NOMO-1 treated with dmso at 0.1 percent for 144 hours (cell line): ENCODE results near the gene FIBCD1.

Experiments used
- DNase-seq: peaks from one replicate; lab custom pipeline; 2025; ENCODE audit not compliant: unreplicated experiment; lab: John Stamatoyannopoulos, UW

The FIBCD1 gene

GRCh38 chr9:130862747-130863146, 76.3 kb downstream of the FIBCD1 start:
- no peak for DNase-seq

- no peak for DNase-seq
Measured at GRCh38 chr9:130862217-130862616, 76.8 kb downstream of the FIBCD1 start.

GRCh38 chr9:130861372-130862180, 77.5 kb downstream of the FIBCD1 start:
- DNase-seq, result no peak

GRCh38 chr9:130860458-130861316, 78.4 kb downstream of the FIBCD1 start:
- no peak for DNase-seq

GRCh38 chr9:130858739-130859705, 80.0 kb downstream of the FIBCD1 start:
- DNase-seq, result no peak

GRCh38 chr9:130857864-130858738, 80.9 kb downstream of the FIBCD1 start:
- no peak for DNase-seq

- no peak for DNase-seq
Measured at GRCh38 chr9:130856474-130856873, 82.6 kb downstream of the FIBCD1 start.

- DNase-seq, result no peak
Measured at GRCh38 chr9:130854835-130855234, 84.2 kb downstream of the FIBCD1 start.

- no peak for DNase-seq
Measured at GRCh38 chr9:130854092-130854491, 85.0 kb downstream of the FIBCD1 start.

- no peak for DNase-seq
Measured at GRCh38 chr9:130852801-130853200, 86.2 kb downstream of the FIBCD1 start.
